Posterior cingulate gyrus (tissue), 11 donors: ENCODE measurements around the gene CD44.

Experiments used
- DNase-seq, 10 donors: peaks; one replicate each; pipeline versions ENCODE4 v3.0.0 to v3.0.0-alpha.2; 2020 to 2021; ENCODE audit warnings: mixed read lengths in 3 of 10
- intact Hi-C: fragments of 100-400 bp; cut with DNase I; formaldehyde crosslinking; loops from one replicate; pipeline ENCODE4 v1.15.1; 2023

The CD44 gene

DNA sequence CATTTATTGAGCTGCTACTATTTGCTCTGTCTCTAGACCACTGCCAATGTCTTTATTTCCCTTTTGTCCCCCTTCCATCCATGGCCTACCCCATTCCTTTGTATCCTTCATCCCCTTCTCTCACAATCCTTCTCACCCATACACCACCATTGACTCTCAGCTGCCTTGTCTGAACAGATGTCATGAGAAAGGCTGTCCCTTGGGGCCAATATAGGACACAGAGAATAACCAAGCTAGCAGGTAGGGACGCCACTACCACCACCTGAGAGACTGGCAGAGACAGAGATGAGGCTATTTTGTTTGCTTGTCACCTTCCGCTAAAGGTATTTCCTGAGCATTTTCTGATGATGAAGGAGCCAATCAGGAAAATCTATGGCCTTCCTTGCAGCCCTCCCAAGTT is 138.9 kb downstream of the CD44 start:
- intact Hi-C loops: no loop called here
- DNase-seq: no peak

DNA sequence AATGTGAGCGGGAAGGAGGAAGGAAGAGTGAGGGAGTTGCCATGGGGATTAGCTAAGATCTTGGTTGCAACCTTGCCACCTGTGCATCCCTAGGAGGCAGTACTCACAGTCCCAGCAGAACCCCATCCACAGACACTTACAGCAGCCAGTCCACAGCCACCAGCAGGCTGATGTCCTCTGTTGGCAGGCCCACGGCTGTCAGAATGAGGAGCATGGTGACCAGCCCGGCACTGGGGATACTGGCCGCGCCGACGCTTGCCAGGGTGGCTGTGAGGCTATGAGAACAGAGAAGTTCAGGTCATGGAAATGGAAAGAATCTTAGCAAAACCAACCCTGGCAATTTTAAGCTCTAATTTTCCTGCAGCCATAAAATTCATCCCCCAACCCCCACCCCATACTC is 141.8 kb downstream of the CD44 start:
- intact Hi-C loops: no loop called here
- DNase-seq: peak in 1 of 10 donors; percentile 68

DNA sequence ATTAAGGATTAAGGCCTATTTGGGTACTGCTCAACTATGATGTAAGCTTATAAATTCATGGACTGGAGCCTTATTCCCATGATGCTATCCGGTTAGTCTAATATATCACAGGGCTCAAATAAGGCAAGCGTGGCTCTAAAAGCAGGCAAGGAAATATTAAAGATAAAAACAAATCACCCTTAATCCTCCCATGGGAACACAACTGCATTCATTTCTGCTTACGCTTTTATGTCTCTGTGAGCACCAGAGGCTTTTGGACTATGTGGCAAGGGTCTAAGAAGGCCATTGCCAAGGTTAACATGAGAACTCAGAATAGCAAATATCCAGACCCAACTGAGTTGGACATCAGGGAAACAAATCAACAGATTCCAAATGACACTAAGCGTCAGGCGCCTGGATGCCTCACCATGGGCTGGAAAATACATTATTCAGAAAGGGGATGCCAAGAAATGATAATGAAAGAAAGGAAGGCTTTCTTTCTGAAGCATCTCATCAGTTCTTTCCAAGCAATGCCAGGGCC is 142.3 kb downstream of the CD44 start:
- DNase-seq: no peak
- intact Hi-C loops: no loop called here
